ENCODE results near the gene KCTD6. TPM values are rescaled to one million over a fixed set of nuclear protein-coding genes. Genes with fewer than 3 reads are reported as not detected.

The KCTD6 gene
- total and polyA plus RNA-seq, 2 experiments from 2014 or later, result 28.3 to 34.6 TPM

DNA sequence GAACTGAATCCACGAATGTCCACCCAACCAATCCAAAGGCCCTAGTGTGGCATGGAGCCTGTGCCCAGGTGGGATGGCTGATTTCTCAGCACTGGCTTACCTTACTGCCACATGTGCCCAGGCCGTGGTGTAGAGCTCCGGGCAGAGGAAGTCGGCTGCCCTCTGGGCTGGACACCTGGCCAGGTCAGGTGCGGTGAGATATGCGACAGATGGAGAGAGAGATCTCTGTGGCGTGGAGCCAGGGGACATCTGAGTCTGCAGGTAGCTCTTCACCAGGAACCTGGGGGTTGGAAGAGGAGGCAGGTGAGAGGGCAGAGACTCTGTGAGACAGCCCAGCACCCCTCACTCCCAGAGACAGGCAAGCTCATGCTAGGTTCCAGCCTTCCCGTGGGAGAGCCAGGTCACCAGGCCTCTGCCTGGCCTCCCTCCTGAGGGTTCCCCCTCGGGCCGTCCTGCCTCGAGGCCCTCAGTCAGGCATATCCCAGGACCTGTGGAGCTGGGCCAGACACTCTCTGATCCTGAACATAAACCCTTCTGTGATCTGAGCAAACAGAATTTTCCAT is 32.5 kb downstream of the KCTD6 start:
- no peak overlapping the region for H2AFZ ChIP-seq
- H3K4me3 ChIP-seq, result no peak overlapping the region
- H3K9me3 Mint-ChIP-seq, result peaks cover 5% of the 10 kb centered on the region; the same call in 1 of the 3 replicates
- no peaks in the 10 kb centered on the region for H3K36me3 ChIP-seq (ENCODE audit: insufficient read depth)
- TF ChIP-seq, protein P1, sequence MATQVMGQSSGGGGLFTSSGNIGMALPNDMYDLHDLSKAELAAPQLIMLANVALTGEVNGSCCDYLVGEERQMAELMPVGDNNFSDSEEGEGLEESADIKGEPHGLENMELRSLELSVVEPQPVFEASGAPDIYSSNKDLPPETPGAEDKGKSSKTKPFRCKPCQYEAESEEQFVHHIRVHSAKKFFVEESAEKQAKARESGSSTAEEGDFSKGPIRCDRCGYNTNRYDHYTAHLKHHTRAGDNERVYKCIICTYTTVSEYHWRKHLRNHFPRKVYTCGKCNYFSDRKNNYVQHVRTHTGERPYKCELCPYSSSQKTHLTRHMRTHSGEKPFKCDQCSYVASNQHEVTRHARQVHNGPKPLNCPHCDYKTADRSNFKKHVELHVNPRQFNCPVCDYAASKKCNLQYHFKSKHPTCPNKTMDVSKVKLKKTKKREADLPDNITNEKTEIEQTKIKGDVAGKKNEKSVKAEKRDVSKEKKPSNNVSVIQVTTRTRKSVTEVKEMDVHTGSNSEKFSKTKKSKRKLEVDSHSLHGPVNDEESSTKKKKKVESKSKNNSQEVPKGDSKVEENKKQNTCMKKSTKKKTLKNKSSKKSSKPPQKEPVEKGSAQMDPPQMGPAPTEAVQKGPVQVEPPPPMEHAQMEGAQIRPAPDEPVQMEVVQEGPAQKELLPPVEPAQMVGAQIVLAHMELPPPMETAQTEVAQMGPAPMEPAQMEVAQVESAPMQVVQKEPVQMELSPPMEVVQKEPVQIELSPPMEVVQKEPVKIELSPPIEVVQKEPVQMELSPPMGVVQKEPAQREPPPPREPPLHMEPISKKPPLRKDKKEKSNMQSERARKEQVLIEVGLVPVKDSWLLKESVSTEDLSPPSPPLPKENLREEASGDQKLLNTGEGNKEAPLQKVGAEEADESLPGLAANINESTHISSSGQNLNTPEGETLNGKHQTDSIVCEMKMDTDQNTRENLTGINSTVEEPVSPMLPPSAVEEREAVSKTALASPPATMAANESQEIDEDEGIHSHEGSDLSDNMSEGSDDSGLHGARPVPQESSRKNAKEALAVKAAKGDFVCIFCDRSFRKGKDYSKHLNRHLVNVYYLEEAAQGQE (IDR thresholded peaks at IDR 0.05; ENCODE audit: unreplicated experiment), result no peak
- TF ChIP-seq NANOG (IDR thresholded peaks at IDR 0.05; ENCODE audit: borderline replicate concordance), result no peak
- no peak for TF ChIP-seq CREB1 (CRISPR knock-in tag; IDR thresholded peaks at IDR 0.05; ENCODE audit: low read depth)
- TF ChIP-seq, protein P2, sequence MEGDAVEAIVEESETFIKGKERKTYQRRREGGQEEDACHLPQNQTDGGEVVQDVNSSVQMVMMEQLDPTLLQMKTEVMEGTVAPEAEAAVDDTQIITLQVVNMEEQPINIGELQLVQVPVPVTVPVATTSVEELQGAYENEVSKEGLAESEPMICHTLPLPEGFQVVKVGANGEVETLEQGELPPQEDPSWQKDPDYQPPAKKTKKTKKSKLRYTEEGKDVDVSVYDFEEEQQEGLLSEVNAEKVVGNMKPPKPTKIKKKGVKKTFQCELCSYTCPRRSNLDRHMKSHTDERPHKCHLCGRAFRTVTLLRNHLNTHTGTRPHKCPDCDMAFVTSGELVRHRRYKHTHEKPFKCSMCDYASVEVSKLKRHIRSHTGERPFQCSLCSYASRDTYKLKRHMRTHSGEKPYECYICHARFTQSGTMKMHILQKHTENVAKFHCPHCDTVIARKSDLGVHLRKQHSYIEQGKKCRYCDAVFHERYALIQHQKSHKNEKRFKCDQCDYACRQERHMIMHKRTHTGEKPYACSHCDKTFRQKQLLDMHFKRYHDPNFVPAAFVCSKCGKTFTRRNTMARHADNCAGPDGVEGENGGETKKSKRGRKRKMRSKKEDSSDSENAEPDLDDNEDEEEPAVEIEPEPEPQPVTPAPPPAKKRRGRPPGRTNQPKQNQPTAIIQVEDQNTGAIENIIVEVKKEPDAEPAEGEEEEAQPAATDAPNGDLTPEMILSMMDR (conservative IDR thresholded peaks at IDR 0.05; ENCODE audit: low read depth in 2 of 2), result no peak
- TF ChIP-seq STAT1 (IDR thresholded peaks at IDR 0.05; ENCODE audit: unreplicated experiment), result no peak
- no peak for TF ChIP-seq JUNB (IDR thresholded peaks at IDR 0.05; ENCODE audit: unreplicated experiment)
- no peak for TF ChIP-seq EZH2phosphoT487 (IDR thresholded peaks at IDR 0.05; ENCODE audit: unreplicated experiment)
- no peak for TF ChIP-seq ZNF331 (CRISPR knock-in tag; IDR thresholded peaks at IDR 0.05; ENCODE audit: low read depth)
- H3F3A ChIP-seq (replicated peaks; ENCODE audit: low read depth), result no peaks in the 10 kb centered on the region
- no peaks in the 10 kb centered on the region for H3K36me3 Mint-ChIP-seq (ENCODE audit: low read depth)
- ATAC-seq, result no peak
- H3K4me1 ChIP-seq (ENCODE audit: insufficient read depth), result peaks cover 26% of the 10 kb centered on the region
- H3K27me3 ChIP-seq (ENCODE audit: insufficient read depth), result no peaks in the 10 kb centered on the region
- H3K9me2 ChIP-seq (ENCODE audit: insufficient read depth), result no peaks in the 10 kb centered on the region
- no peak overlapping the region for H3K27ac Mint-ChIP-seq
- H3K4me1 Mint-ChIP-seq, result peaks cover 28% of the 10 kb centered on the region
- no peak overlapping the region for H3K4me3 Mint-ChIP-seq
- H3K27me3 Mint-ChIP-seq (ENCODE audit: insufficient read depth, low read depth, poor library complexity), result peaks cover 12% of the 10 kb centered on the region
- no peaks in the 10 kb centered on the region for H3K79me2 ChIP-seq (replicated peaks; ENCODE audit: insufficient read depth)
- no peak for DNase-seq (ENCODE audit: low spot score)
- no peak overlapping the region for H3K27ac ChIP-seq (ENCODE audit: low read depth)
- no peak overlapping the region for H3K4me2 ChIP-seq
- H4K20me1 ChIP-seq (replicated peaks; ENCODE audit: insufficient read depth), result no peaks in the 10 kb centered on the region

DNA sequence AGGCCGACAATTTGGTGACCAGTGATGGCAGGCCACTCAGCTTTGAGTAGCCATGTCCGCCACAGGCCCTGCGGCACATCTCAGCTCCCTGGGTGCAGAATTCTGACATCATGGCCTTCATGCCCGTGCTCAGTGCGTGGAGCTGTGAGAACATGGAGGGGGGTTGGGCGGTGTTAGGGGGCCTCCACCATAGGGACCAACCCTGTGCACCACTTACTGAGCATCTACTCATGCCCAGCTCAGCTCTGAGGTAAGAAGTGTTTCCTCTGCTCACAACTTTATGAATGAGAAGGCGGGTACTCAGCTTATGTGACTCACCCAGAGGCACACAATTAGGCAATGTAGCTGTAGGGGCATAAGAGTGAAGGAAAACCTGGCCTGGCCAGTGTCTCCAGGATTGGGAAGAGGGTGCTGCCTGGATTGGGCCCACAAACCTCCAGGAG is 34.6 kb downstream of the KCTD6 start:
- H3K79me2 ChIP-seq (replicated peaks; ENCODE audit: insufficient read depth), result no peaks in the 10 kb centered on the region
- peaks cover 21% of the 10 kb centered on the region for H3K4me1 ChIP-seq (ENCODE audit: insufficient read depth)
- ATAC-seq (no peak), DNase-seq (ENCODE audit: low spot score) (peak; percentile 34)
- H3K4me1 Mint-ChIP-seq, result peaks cover 20% of the 10 kb centered on the region
- peak overlapping the region; percentile 32; the same call in 1 of the 2 replicates for H2AFZ ChIP-seq
- no peak overlapping the region for H3K27ac Mint-ChIP-seq
- H3K36me3 Mint-ChIP-seq (ENCODE audit: low read depth), result no peaks in the 10 kb centered on the region
- peaks cover 2% of the 10 kb centered on the region; the same call in 1 of the 3 replicates for H3K9me3 Mint-ChIP-seq
- no peak overlapping the region for H3K4me3 ChIP-seq
- no peaks in the 10 kb centered on the region for H3K36me3 ChIP-seq (ENCODE audit: insufficient read depth)
- no peaks in the 10 kb centered on the region for H3K9me2 ChIP-seq (ENCODE audit: insufficient read depth)
- no peak overlapping the region for H3K4me2 ChIP-seq
- H4K20me1 ChIP-seq (replicated peaks; ENCODE audit: insufficient read depth), result no peaks in the 10 kb centered on the region
- H3K27me3 ChIP-seq (ENCODE audit: insufficient read depth), result no peaks in the 10 kb centered on the region
- H3K4me3 Mint-ChIP-seq, result no peak overlapping the region
- no peaks in the 10 kb centered on the region for H3F3A ChIP-seq (replicated peaks; ENCODE audit: low read depth)
- H3K27ac ChIP-seq (ENCODE audit: low read depth), result no peak overlapping the region
- peaks cover 9% of the 10 kb centered on the region for H3K27me3 Mint-ChIP-seq (ENCODE audit: insufficient read depth, low read depth, poor library complexity)
- TF ChIP-seq, protein P1 (IDR thresholded peaks at IDR 0.05; ENCODE audit: unreplicated experiment), result no peak
- TF ChIP-seq STAT1 (IDR thresholded peaks at IDR 0.05; ENCODE audit: unreplicated experiment) (no peak), NANOG (IDR thresholded peaks at IDR 0.05; ENCODE audit: borderline replicate concordance) (no peak)
- TF ChIP-seq, protein P3, sequence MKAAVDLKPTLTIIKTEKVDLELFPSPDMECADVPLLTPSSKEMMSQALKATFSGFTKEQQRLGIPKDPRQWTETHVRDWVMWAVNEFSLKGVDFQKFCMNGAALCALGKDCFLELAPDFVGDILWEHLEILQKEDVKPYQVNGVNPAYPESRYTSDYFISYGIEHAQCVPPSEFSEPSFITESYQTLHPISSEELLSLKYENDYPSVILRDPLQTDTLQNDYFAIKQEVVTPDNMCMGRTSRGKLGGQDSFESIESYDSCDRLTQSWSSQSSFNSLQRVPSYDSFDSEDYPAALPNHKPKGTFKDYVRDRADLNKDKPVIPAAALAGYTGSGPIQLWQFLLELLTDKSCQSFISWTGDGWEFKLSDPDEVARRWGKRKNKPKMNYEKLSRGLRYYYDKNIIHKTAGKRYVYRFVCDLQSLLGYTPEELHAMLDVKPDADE (IDR thresholded peaks at IDR 0.05), result no peak
